Astrocyte (in vitro differentiated cells and primary cell): ENCODE measurements around the gene PRRC2B. TPM values are rescaled to one million over a fixed set of nuclear protein-coding genes. Genes with fewer than 3 reads are reported as not detected.
"Not testable (repeated sequence)": the region's sequence is repeated elsewhere in the genome, so short reads cannot be mapped to it uniquely, and the experiment has no call there.

Source experiments
- DNase-seq: peaks from one replicate; pipeline ENCODE4 v3.0.0-alpha.2; 2010; ENCODE audit warnings: low read depth
- FAIRE-seq: peaks from 2 replicates; lab custom pipeline; 2011; peaks lifted over from hg19 to GRCh38; lab: Jason Lieb, UNC
- H2AFZ ChIP-seq: 2 replicates; pipeline ENCODE4 v1.6.0; 2012; ENCODE audit warnings: low read depth, low read length, inconsistent platforms
- H3K27ac ChIP-seq: 2 replicates; pipeline ENCODE4 v1.5.1; 2011; ENCODE audit warnings: low read depth, low read length, inconsistent platforms
- H3K27me3 ChIP-seq: 2 replicates; pipeline ENCODE4 v1.6.0; 2011; ENCODE audit warnings: low read length, inconsistent platforms; ENCODE audit not compliant: insufficient read depth
- H3K36me3 ChIP-seq: 2 replicates; pipeline ENCODE4 v1.5.1; 2011; ENCODE audit warnings: low read length, inconsistent platforms; ENCODE audit not compliant: insufficient read depth
- H3K4me1 ChIP-seq: 2 replicates; pipeline ENCODE4 v1.5.1; 2011; ENCODE audit warnings: low read length, inconsistent platforms; ENCODE audit not compliant: insufficient read depth
- H3K4me2 ChIP-seq: 2 replicates; pipeline ENCODE4 v1.6.0; 2012; ENCODE audit warnings: low read length, inconsistent platforms
- H3K4me3 ChIP-seq: 2 replicates; pipeline ENCODE4 v1.5.1; 2011; ENCODE audit warnings: low read depth, mild to moderate bottlenecking, low read length, inconsistent platforms; ENCODE audit not compliant: insufficient read depth
- H3K79me2 ChIP-seq: 2 replicates; pipeline ENCODE4 v1.6.0; 2012; ENCODE audit warnings: mild to moderate bottlenecking, low read length, inconsistent platforms; ENCODE audit not compliant: insufficient read depth
- H3K9ac ChIP-seq: 2 replicates; pipeline ENCODE4 v1.6.0; 2012; ENCODE audit warnings: mild to moderate bottlenecking, low read length, inconsistent platforms
- H3K9me3 ChIP-seq: 2 replicates; pipeline ENCODE4 v1.5.1; 2012; ENCODE audit warnings: low read depth, mild to moderate bottlenecking, low read length, inconsistent platforms; ENCODE audit not compliant: insufficient read depth
- H4K20me1 ChIP-seq: 2 replicates; pipeline ENCODE4 v1.6.0; 2012; ENCODE audit warnings: low read length, inconsistent platforms; ENCODE audit not compliant: insufficient read depth
- H3K27ac Mint-ChIP-seq: one replicate; pipeline ENCODE4 v1.8.0; 2021; ENCODE audit warnings: mild to moderate bottlenecking, mixed read lengths; ENCODE audit not compliant: unreplicated experiment
- H3K27me3 Mint-ChIP-seq: one replicate; pipeline ENCODE4 v1.8.0; 2021; ENCODE audit warnings: low read depth, mixed read lengths; ENCODE audit not compliant: unreplicated experiment
- H3K36me3 Mint-ChIP-seq: one replicate; pipeline ENCODE4 v1.8.0; 2021; ENCODE audit warnings: low read depth, mixed read lengths; ENCODE audit not compliant: unreplicated experiment
- H3K4me1 Mint-ChIP-seq: one replicate; pipeline ENCODE4 v1.8.0; 2021; ENCODE audit warnings: low read depth, mixed read lengths; ENCODE audit not compliant: unreplicated experiment
- H3K4me3 Mint-ChIP-seq: one replicate; pipeline ENCODE4 v1.8.0; 2021; ENCODE audit warnings: mild to moderate bottlenecking, moderate library complexity, mixed read lengths; ENCODE audit not compliant: unreplicated experiment
- H3K9me3 Mint-ChIP-seq: one replicate; pipeline ENCODE4 v1.8.0; 2021; ENCODE audit warnings: mild to moderate bottlenecking, mixed read lengths; ENCODE audit not compliant: unreplicated experiment
- CTCF ChIP-seq: IDR thresholded peaks from 2 replicates; pipeline ENCODE4 v1.5.1; 2011; ENCODE audit warnings: low read depth, mild to moderate bottlenecking, inconsistent platforms, low read length, moderate library complexity; ENCODE audit not compliant: insufficient read depth
- EZH2 ChIP-seq: IDR thresholded peaks from 2 replicates; pipeline ENCODE4 v1.6.1; 2012; ENCODE audit warnings: mild to moderate bottlenecking, low read length, inconsistent platforms; ENCODE audit not compliant: insufficient read depth
- total RNA-seq: library from RNA; stranded (reverse); gene quantifications from 2 replicates; pipeline ENCODE4 v1.2.1, GENCODE V29; 2021

PRRC2B gene
- total RNA-seq, 1 donor from 2014 or later, result 292 TPM

GRCh38 chr9:131454028-131454427, 60.1 kb downstream of the PRRC2B start:
- H3K36me3 ChIP-seq, result peaks cover 61% of the 10 kb centered on the region
- FAIRE-seq (no peak), DNase-seq (no peak)
- no peaks in the 10 kb centered on the region for H3K27me3 ChIP-seq
- H3K36me3 Mint-ChIP-seq, result peaks cover 25% of the 10 kb centered on the region
- H3K9ac ChIP-seq, result no peak overlapping the region
- H3K4me3 ChIP-seq, result no peak overlapping the region
- no peaks in the 10 kb centered on the region for H3K27me3 Mint-ChIP-seq
- peaks cover 75% of the 10 kb centered on the region for H4K20me1 ChIP-seq
- no peak overlapping the region for H3K4me2 ChIP-seq
- H3K4me1 Mint-ChIP-seq, result peaks cover 2% of the 10 kb centered on the region
- TF ChIP-seq EZH2 (no peak), CTCF (no peak)
- H3K9me3 Mint-ChIP-seq, result no peaks in the 10 kb centered on the region
- H3K79me2 ChIP-seq, result peaks cover 80% of the 10 kb centered on the region
- no peak overlapping the region for H3K4me3 Mint-ChIP-seq
- H3K27ac Mint-ChIP-seq, result peak overlapping the region; percentile 62
- H3K27ac ChIP-seq, result no peak overlapping the region
- H2AFZ ChIP-seq, result no peak overlapping the region
- H3K9me3 ChIP-seq, result no peaks in the 10 kb centered on the region
- H3K4me1 ChIP-seq, result no peaks in the 10 kb centered on the region

GRCh38 chr9:131455655-131456054, 61.8 kb downstream of the PRRC2B start:
- peaks cover 27% of the 10 kb centered on the region for H3K36me3 Mint-ChIP-seq
- not testable (repeated sequence) for H3K4me3 ChIP-seq, H3K27ac Mint-ChIP-seq, H3K9me3 ChIP-seq, FAIRE-seq, H3K4me3 Mint-ChIP-seq, H3K9ac ChIP-seq, H3K27ac ChIP-seq, H3K27me3 ChIP-seq, H3K27me3 Mint-ChIP-seq, H3K9me3 Mint-ChIP-seq, H3K4me1 ChIP-seq, H2AFZ ChIP-seq, H3K4me1 Mint-ChIP-seq, DNase-seq, H3K4me2 ChIP-seq
- Histone ChIP-seq H4K20me1 (peaks cover 75% of the 10 kb centered on the region), H3K79me2 (peaks cover 84% of the 10 kb centered on the region), H3K36me3 (peaks cover 65% of the 10 kb centered on the region)

GRCh38 chr9:131457746-131458145, 63.9 kb downstream of the PRRC2B start:
- FAIRE-seq (no peak), DNase-seq (no peak)
- no peak overlapping the region for H3K4me2 ChIP-seq
- H2AFZ ChIP-seq, result no peak overlapping the region
- Mint-ChIP-seq H3K4me3 (no peak overlapping the region), H3K27me3 (no peaks in the 10 kb centered on the region), H3K36me3 (peaks cover 29% of the 10 kb centered on the region), H3K9me3 (no peaks in the 10 kb centered on the region), H3K4me1 (no peaks in the 10 kb centered on the region), H3K27ac (peak overlapping the region; percentile 86)
- peaks cover 70% of the 10 kb centered on the region for H4K20me1 ChIP-seq
- peaks cover 68% of the 10 kb centered on the region for H3K36me3 ChIP-seq
- no peak overlapping the region for H3K9ac ChIP-seq
- no peak overlapping the region for H3K27ac ChIP-seq
- TF ChIP-seq CTCF (no peak), EZH2 (no peak)
- H3K4me3 ChIP-seq, result no peak overlapping the region
- no peaks in the 10 kb centered on the region for H3K27me3 ChIP-seq
- no peaks in the 10 kb centered on the region for H3K4me1 ChIP-seq
- H3K79me2 ChIP-seq, result peaks cover 80% of the 10 kb centered on the region
- no peaks in the 10 kb centered on the region for H3K9me3 ChIP-seq
